Measurements from ENCODE around the gene RSBN1.
"Not testable (repeated sequence)": the region's sequence is repeated elsewhere in the genome, so short reads cannot be mapped to it uniquely, and the experiment has no call there.

RSBN1 gene

GRCh38 chr1:113742515-113742914 is 69.8 kb downstream of the RSBN1 start:
- DNase-seq (ENCODE audit: low read depth in 2 of 2): no peak

DNA sequence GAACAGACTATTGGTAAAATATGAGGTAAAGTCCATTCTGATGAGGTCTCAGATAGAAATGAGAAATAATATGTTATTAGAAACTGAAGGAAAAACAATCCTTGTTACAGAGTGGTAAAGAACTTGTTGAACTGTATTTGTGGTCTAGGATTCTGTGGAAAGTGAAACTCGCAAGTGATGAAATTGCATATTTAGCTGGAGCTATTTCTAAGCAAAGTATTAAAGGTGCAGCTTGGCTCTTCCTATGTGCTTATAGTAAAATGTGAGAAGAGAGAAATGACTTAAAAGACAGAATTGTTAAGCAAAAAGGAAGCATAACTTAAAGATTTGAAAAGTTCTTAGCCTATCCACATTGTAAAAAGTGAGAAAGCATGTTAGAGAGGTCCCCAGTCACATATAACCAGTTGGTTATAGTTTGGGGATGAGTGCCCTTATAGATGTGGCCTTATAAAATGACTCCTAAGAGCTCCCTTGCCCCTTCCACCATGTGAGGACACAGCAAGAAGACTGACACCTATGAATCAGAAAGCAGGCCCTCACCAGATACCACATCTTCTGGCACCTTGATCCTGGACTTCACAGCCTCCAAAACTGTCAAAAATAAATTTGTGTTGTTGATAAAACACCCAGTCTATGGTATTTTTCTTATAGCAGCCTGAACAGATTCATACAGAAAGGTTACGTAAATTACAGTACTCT is 77.8 kb downstream of the RSBN1 start:
- DNase-seq (ENCODE audit: low read depth in 2 of 2): no peak

GRCh38 chr1:113732802-113733201 is 79.5 kb downstream of the RSBN1 start:
- DNase-seq (ENCODE audit: low read depth in 2 of 2): no peak

- DNase-seq (ENCODE audit: low read depth in 2 of 2): no peak
These were observed 91.3 kb downstream of the RSBN1 start for GRCh38 chr1:113721010-113721409.

GRCh38 chr1:113718621-113719020 is 93.7 kb downstream of the RSBN1 start:
- not testable (repeated sequence) for DNase-seq (ENCODE audit: low read depth in 2 of 2)

- DNase-seq (ENCODE audit: low read depth in 2 of 2): not testable (repeated sequence)
These were observed 94.8 kb downstream of the RSBN1 start for GRCh38 chr1:113717506-113717905.

- no peak for DNase-seq (ENCODE audit: low read depth in 2 of 2)
These were observed 97.5 kb downstream of the RSBN1 start for GRCh38 chr1:113714606-113715269.
